Neuronal stem cell (in vitro differentiated cells): Measurements from ENCODE around the gene ZBTB25.

ENCODE experiments used
- DNase-seq: peaks from one replicate; pipeline ENCODE4 v3.0.0-alpha.2; 2013; ENCODE audit warnings: low spot score
- H2AFZ ChIP-seq: one replicate; pipeline ENCODE4 v1.6.1; 2013; ENCODE audit warnings: mild to moderate bottlenecking, low read length, inconsistent platforms
- H2AK5ac ChIP-seq: 2 replicates; pipeline ENCODE4 v1.6.1; 2013; ENCODE audit warnings: low read depth, mild to moderate bottlenecking, inconsistent platforms, low read length, moderate library complexity, mixed read lengths
- H2BK120ac ChIP-seq: 2 replicates; pipeline ENCODE4 v1.6.1; 2013; ENCODE audit warnings: low read depth, mild to moderate bottlenecking, inconsistent platforms, low read length, moderate library complexity, mixed read lengths
- H2BK12ac ChIP-seq: one replicate; pipeline ENCODE4 v1.6.1; 2013; ENCODE audit warnings: low read length, inconsistent platforms
- H2BK15ac ChIP-seq: 2 replicates; pipeline ENCODE4 v1.6.1; 2013; ENCODE audit warnings: mild to moderate bottlenecking, low read length, inconsistent platforms, mixed read lengths
- H2BK5ac ChIP-seq: one replicate; pipeline ENCODE4 v1.6.1; 2013; ENCODE audit warnings: inconsistent platforms, mild to moderate bottlenecking, low read length, moderate library complexity
- H3K14ac ChIP-seq: one replicate; pipeline ENCODE4 v1.6.1; 2013; ENCODE audit warnings: low read length, inconsistent platforms
- H3K18ac ChIP-seq: 2 replicates; pipeline ENCODE4 v1.6.1; 2013; ENCODE audit warnings: low read length, inconsistent platforms
- H3K23ac ChIP-seq: 2 replicates; pipeline ENCODE4 v1.6.1; 2013; ENCODE audit warnings: low read depth, mild to moderate bottlenecking, mixed read lengths, low read length, inconsistent platforms; ENCODE audit not compliant: poor library complexity
- H3K27ac ChIP-seq: replicated peaks from 3 replicates; pipeline ENCODE4 v1.5.1; 2013; ENCODE audit warnings: low read length, inconsistent platforms
- H3K27me3 ChIP-seq, 3 experiments: 2 replicates each; pipeline ENCODE4 v1.6.1; 2013; ENCODE audit warnings: low read length in 3 of 3, mild to moderate bottlenecking in 2 of 3, inconsistent platforms in 1 of 3, low read depth in 1 of 3, mixed read lengths in 1 of 3, moderate library complexity in 1 of 3; ENCODE audit not compliant: control insufficient read depth in 3 of 3, insufficient read depth in 3 of 3
- H3K36me3 ChIP-seq, 2 donors: replicated peaks in 1 of 2; 2 replicates each; pipeline ENCODE4 v1.6.1; 2013; ENCODE audit warnings: low read length in 2 of 2; ENCODE audit not compliant: control insufficient read depth in 2 of 2, insufficient read depth in 2 of 2
- H3K4ac ChIP-seq: 2 replicates; pipeline ENCODE4 v1.6.1; 2013; ENCODE audit warnings: inconsistent platforms, mild to moderate bottlenecking, low read length, moderate library complexity
- H3K4me1 ChIP-seq, 2 donors: 1 replicate in 1 of 2; 2 replicates in 1 of 2; pipeline ENCODE4 v1.6.1; 2013; ENCODE audit warnings: low read length in 2 of 2, low read depth in 1 of 2; ENCODE audit not compliant: control insufficient read depth in 2 of 2, insufficient read depth in 1 of 2
- H3K4me2 ChIP-seq: one replicate; pipeline ENCODE4 v1.6.1; 2013; ENCODE audit warnings: mild to moderate bottlenecking, low read length, inconsistent platforms; ENCODE audit not compliant: insufficient read depth, poor library complexity, severe bottlenecking
- H3K4me3 ChIP-seq, 2 donors: 2 replicates each; pipeline ENCODE4 v1.5.1; 2013; ENCODE audit warnings: low read length in 2 of 2, mild to moderate bottlenecking in 2 of 2, inconsistent platforms in 1 of 2, moderate library complexity in 1 of 2
- H3K79me1 ChIP-seq: one replicate; pipeline ENCODE4 v1.6.1; 2013; ENCODE audit warnings: low read depth, mild to moderate bottlenecking, inconsistent platforms, low read length, moderate library complexity
- H3K9ac ChIP-seq: one replicate; pipeline ENCODE4 v1.6.1; 2013; ENCODE audit warnings: mild to moderate bottlenecking, low read depth, low read length, inconsistent platforms; ENCODE audit not compliant: poor library complexity
- H3K9me3 ChIP-seq, 2 donors: replicated peaks in 1 of 2; 2 replicates each; pipeline versions ENCODE3 to v1.6.1; 2013; ENCODE audit warnings: low read length in 2 of 2, mild to moderate bottlenecking in 2 of 2, inconsistent platforms in 1 of 2, low read depth in 1 of 2, mixed read lengths in 1 of 2, moderate library complexity in 1 of 2; ENCODE audit not compliant: control insufficient read depth in 2 of 2, insufficient read depth in 1 of 2
- H4K8ac ChIP-seq: one replicate; pipeline ENCODE4 v1.6.1; 2013; ENCODE audit warnings: low read depth, mild to moderate bottlenecking, inconsistent platforms, low read length, moderate library complexity
- H4K91ac ChIP-seq: one replicate; pipeline ENCODE4 v1.6.1; 2013; ENCODE audit warnings: low read length, low read depth, mild to moderate bottlenecking, inconsistent platforms; ENCODE audit not compliant: poor library complexity
- WGBS, 2 donors: extraction: QIAGEN DNeasy Blood & Tissue Kit; methylation state at CpG; one replicate each; pipeline ENCODE4 v1.1.7; 2013; ENCODE audit warnings: missing lambda C conversion rate in 2 of 2, mixed read lengths in 1 of 2; ENCODE audit not compliant: insufficient read length in 2 of 2, insufficient replicate concordance in 1 of 2; ENCODE audit errors: extremely low coverage in 2 of 2; 5-methylcytosine and 5-hydroxymethylcytosine counted together

Gene ZBTB25

GRCh38 chr14:64422756-64423155, 80.9 kb downstream of the ZBTB25 start:
- Histone ChIP-seq H3K23ac (no peak overlapping the region), H3K79me1 (no peaks in the 10 kb centered on the region), H3K18ac (no peak overlapping the region), H4K91ac (no peak overlapping the region), H2BK12ac (no peak overlapping the region), H2BK5ac (no peak overlapping the region), H3K9ac (no peak overlapping the region), H2AK5ac (no peak overlapping the region), H3K9me3 (no peaks in the 10 kb centered on the region), H3K4me1 (peaks cover 1 to 3% of the 10 kb centered on the region in 2 donors), H3K36me3 (peaks cover 36 to 89% of the 10 kb centered on the region in 2 donors), H2BK120ac (no peak overlapping the region), H3K4me3 (no peak overlapping the region), H3K4ac (no peak overlapping the region), H3K27ac (no peak overlapping the region), H3K14ac (no peak overlapping the region), H4K8ac (no peak overlapping the region), H2BK15ac (no peak overlapping the region), H3K27me3 (no peaks in the 10 kb centered on the region), H3K4me2 (no peak overlapping the region), H2AFZ (no peak overlapping the region)
- WGBS, 2 donors = no CpG with 5 or more reads among the region's 7 CpGs
- DNase-seq = no peak

- H3K9me3 ChIP-seq = no peaks in the 10 kb centered on the region
- H2AK5ac ChIP-seq = no peak overlapping the region
- no peak overlapping the region for H2BK12ac ChIP-seq
- H3K9ac ChIP-seq = no peak overlapping the region
- WGBS, 2 donors = no CpG with 5 or more reads among the region's 1 CpG
- H2AFZ ChIP-seq = no peak overlapping the region
- no peak overlapping the region for H3K23ac ChIP-seq
- H3K36me3 ChIP-seq = peaks cover 38 to 89% of the 10 kb centered on the region in 2 donors
- peaks cover 1 to 3% of the 10 kb centered on the region in 2 donors for H3K4me1 ChIP-seq
- no peak overlapping the region for H3K27ac ChIP-seq
- H3K4me3 ChIP-seq = no peak overlapping the region
- no peak for DNase-seq
- H3K14ac ChIP-seq = no peak overlapping the region
- H3K79me1 ChIP-seq = no peaks in the 10 kb centered on the region
- H2BK5ac ChIP-seq = no peak overlapping the region
- no peak overlapping the region for H4K91ac ChIP-seq
- H3K4ac ChIP-seq = no peak overlapping the region
- no peak overlapping the region for H3K18ac ChIP-seq
- no peak overlapping the region for H2BK120ac ChIP-seq
- H3K4me2 ChIP-seq = no peak overlapping the region
- H2BK15ac ChIP-seq = no peak overlapping the region
- no peak overlapping the region for H4K8ac ChIP-seq
- no peaks in the 10 kb centered on the region for H3K27me3 ChIP-seq
These were observed 81.6 kb downstream of the ZBTB25 start for GRCh38 chr14:64422005-64422404.

- Histone ChIP-seq H3K14ac (no peak overlapping the region), H2BK120ac (no peak overlapping the region), H3K4me2 (no peak overlapping the region), H2BK15ac (no peak overlapping the region), H4K8ac (no peak overlapping the region), H3K9ac (no peak overlapping the region), H3K27me3 (no peaks in the 10 kb centered on the region), H2AK5ac (no peak overlapping the region), H2BK5ac (no peak overlapping the region), H3K23ac (no peak overlapping the region), H3K18ac (no peak overlapping the region), H2BK12ac (no peak overlapping the region), H3K4me3 (no peak overlapping the region), H3K79me1 (no peaks in the 10 kb centered on the region), H4K91ac (no peak overlapping the region), H3K4me1 (peaks cover 1 to 3% of the 10 kb centered on the region in 2 donors), H2AFZ (no peak overlapping the region), H3K9me3 (no peaks in the 10 kb centered on the region), H3K36me3 (peaks cover 39 to 89% of the 10 kb centered on the region in 2 donors), H3K27ac (no peak overlapping the region), H3K4ac (no peak overlapping the region)
- WGBS, 2 donors = no CpG with 5 or more reads among the region's 8 CpGs
- DNase-seq = no peak
These were observed 82.5 kb downstream of the ZBTB25 start for GRCh38 chr14:64421166-64421565.

- Histone ChIP-seq H4K91ac (no peak overlapping the region), H3K4me1 (peaks cover 0 to 1% of the 10 kb centered on the region in 2 donors), H3K9me3 (no peaks in the 10 kb centered on the region), H3K79me1 (no peaks in the 10 kb centered on the region), H3K27me3 (no peaks in the 10 kb centered on the region), H3K27ac (no peak overlapping the region), H3K9ac (no peak overlapping the region), H3K36me3 (peaks cover 36 to 87% of the 10 kb centered on the region in 2 donors), H2BK12ac (no peak overlapping the region), H3K4ac (no peak overlapping the region), H3K14ac (no peak overlapping the region), H2AFZ (no peak overlapping the region), H2BK5ac (no peak overlapping the region), H2BK15ac (no peak overlapping the region), H4K8ac (no peak overlapping the region), H3K23ac (no peak overlapping the region), H3K4me3 (no peak overlapping the region), H3K18ac (no peak overlapping the region), H3K4me2 (no peak overlapping the region), H2BK120ac (no peak overlapping the region), H2AK5ac (no peak overlapping the region)
- no CpG with 5 or more reads among the region's 7 CpGs for WGBS, 2 donors
- DNase-seq = no peak
These were observed 84.6 kb downstream of the ZBTB25 start for GRCh38 chr14:64419003-64419402.
